Measurements from ENCODE around the gene EIF3I. TPM values are rescaled to one million over a fixed set of nuclear protein-coding genes. Genes with fewer than 3 reads are reported as not detected.

The EIF3I gene
- 296 and 327 TPM in 2 replicates for total RNA-seq (2014; rRNA removed)
- 346 TPM for polyA plus RNA-seq (2012)

- peak; percentile 87 for DNase-seq (ENCODE audit: low read depth)
Observed at GRCh38 chr1:32221980-32222755, at the start of gene EIF3I, which contains the start of gene TMEM234. Gene EIF3I (plus strand): TSS chr1:32222407. CDS start chr1:32222442, 35 bp downstream. Gene TMEM234 (minus strand): TSS chr1:32222353. CDS start chr1:32222322, 31 bp downstream.

GRCh38 chr1:32172621-32173245 lies 49.5 kb upstream of the EIF3I start:
- DNase-seq (ENCODE audit: low read depth), result peak; percentile 42

- DNase-seq (ENCODE audit: low read depth), result no peak
Observed at GRCh38 chr1:32178380-32179192, 43.6 kb upstream of the EIF3I start.

- no peak for DNase-seq (ENCODE audit: low read depth)
Observed at GRCh38 chr1:32179193-32179442, 43.1 kb upstream of the EIF3I start.

- peak; percentile 88 for DNase-seq (ENCODE audit: low read depth)
Observed at GRCh38 chr1:32179443-32180185, 42.6 kb upstream of the EIF3I start, which contains the start of gene TXLNA. Gene TXLNA (plus strand): TSS chr1:32179675. CDS start chr1:32180346, 671 bp downstream.

GRCh38 chr1:32180186-32181060 lies 41.8 kb upstream of the EIF3I start:
- peak; percentile 51 for DNase-seq (ENCODE audit: low read depth)

GRCh38 chr1:32181065-32181464 lies 41.1 kb upstream of the EIF3I start:
- DNase-seq (ENCODE audit: low read depth), result no peak

GRCh38 chr1:32181563-32181962 lies 40.6 kb upstream of the EIF3I start:
- no peak for DNase-seq (ENCODE audit: low read depth)

GRCh38 chr1:32182060-32182459 lies 40.1 kb upstream of the EIF3I start:
- no peak for DNase-seq (ENCODE audit: low read depth)

GRCh38 chr1:32184650-32185049 lies 37.6 kb upstream of the EIF3I start:
- DNase-seq (ENCODE audit: low read depth), result no peak

GRCh38 chr1:32186077-32186476 lies 36.1 kb upstream of the EIF3I start:
- no peak for DNase-seq (ENCODE audit: low read depth)

GRCh38 chr1:32186491-32186890 lies 35.7 kb upstream of the EIF3I start:
- DNase-seq (ENCODE audit: low read depth), result no peak

GRCh38 chr1:32187850-32188249 lies 34.4 kb upstream of the EIF3I start:
- no peak for DNase-seq (ENCODE audit: low read depth)

GRCh38 chr1:32192220-32192948 lies 29.8 kb upstream of the EIF3I start:
- no peak for DNase-seq (ENCODE audit: low read depth)

GRCh38 chr1:32194984-32195383 lies 27.2 kb upstream of the EIF3I start:
- no peak for DNase-seq (ENCODE audit: low read depth)

GRCh38 chr1:32195531-32195930 lies 26.7 kb upstream of the EIF3I start:
- no peak for DNase-seq (ENCODE audit: low read depth)

GRCh38 chr1:32195972-32196823 lies 26.0 kb upstream of the EIF3I start:
- no peak for DNase-seq (ENCODE audit: low read depth)

GRCh38 chr1:32197074-32197473 lies 25.1 kb upstream of the EIF3I start:
- no peak for DNase-seq (ENCODE audit: low read depth)

- no peak for DNase-seq (ENCODE audit: low read depth)
Observed at GRCh38 chr1:32197837-32198236, 24.4 kb upstream of the EIF3I start.
